ENCODE results near the gene ZCCHC3. TPM values are rescaled to one million over a fixed set of nuclear protein-coding genes. Genes with fewer than 3 reads are reported as not detected.

Gene ZCCHC3
- total and polyA plus RNA-seq, 2 experiments from 2014 or later, result 26.5 to 66.3 TPM

GRCh38 chr20:290084-290831, 7.1 kb upstream of the ZCCHC3 start, which contains the start of gene C20orf96:
TSS of gene C20orf96 (minus strand) at chr20:290750. CDS start at chr20:290610, 140 bp downstream.
- Histone ChIP-seq H3K4me1 (ENCODE audit: insufficient read depth) (peaks cover 21% of the 10 kb centered on the region), H3K4me3 (peak within 1 kb of the TSS; percentile 94), H2AFZ (peak within 1 kb of the TSS; percentile 100), H3K36me3 (ENCODE audit: insufficient read depth) (no peaks in the 10 kb centered on the region), H3K27me3 (ENCODE audit: insufficient read depth) (peaks cover 21% of the 10 kb centered on the region), H3F3A (replicated peaks; ENCODE audit: low read depth) (0 out of 2 replicates have a peak, but pooled peaks cover 7% of the 10 kb centered on the region), H3K4me2 (peak within 1 kb of the TSS; percentile 83), H3K79me2 (replicated peaks; ENCODE audit: insufficient read depth) (peaks cover 14% of the 10 kb centered on the region), H3K27ac (ENCODE audit: low read depth) (peak within 1 kb of the TSS; percentile 89; the same call in 1 of the 2 replicates), H4K20me1 (replicated peaks; ENCODE audit: insufficient read depth) (no peaks in the 10 kb centered on the region; the same call in 1 of the 2 replicates), H3K9me2 (ENCODE audit: insufficient read depth) (no peaks in the 10 kb centered on the region)
- peak; percentile 96 for DNase-seq (ENCODE audit: low spot score)
- H3K27me3 Mint-ChIP-seq (ENCODE audit: insufficient read depth, low read depth, poor library complexity), result peaks cover 6% of the 10 kb centered on the region
- H3K4me1 Mint-ChIP-seq, result peaks cover 4% of the 10 kb centered on the region; the same call in 1 of the 3 replicates
- H3K9me3 Mint-ChIP-seq, result no peaks in the 10 kb centered on the region
- H3K36me3 Mint-ChIP-seq (ENCODE audit: low read depth), result peaks cover 10% of the 10 kb centered on the region
- ATAC-seq, result peak; percentile 93
- peak within 1 kb of the TSS; percentile 77 for H3K27ac Mint-ChIP-seq
- TF ChIP-seq JUNB (IDR thresholded peaks at IDR 0.05; ENCODE audit: unreplicated experiment) (no peak), ZNF462 (CRISPR knock-in tag; IDR thresholded peaks at IDR 0.05) (no peak), NANOG (IDR thresholded peaks at IDR 0.05; ENCODE audit: borderline replicate concordance) (no peak), CTCF (conservative IDR thresholded peaks at IDR 0.05; ENCODE audit: low read depth in 2 of 2) (0 out of 4 replicates have a peak, but pooled peaks of 1 of the 2 experiments have one; percentile 33), STAT1 (IDR thresholded peaks at IDR 0.05; ENCODE audit: unreplicated experiment) (no peak), POLR2AphosphoS5 (IDR thresholded peaks at IDR 0.05; ENCODE audit: low read depth) (peak; percentile 70), ETS1 (IDR thresholded peaks at IDR 0.05) (no peak)
- H3K4me3 Mint-ChIP-seq, result no peak within 1 kb of the TSS; the same call in 2 of the 3 replicates

Measured in GM23338 (cell line).